Measurements from ENCODE around the gene MAP1A.
A peak's percentile ranks its signal among the peaks of the same experiment; 100 is the strongest.

MAP1A gene

GRCh38 chr15:43517354-43518196 lies at the start of gene MAP1A:
Gene MAP1A (plus strand): TSS chr15:43517608. CDS start chr15:43521474, 3,866 bp downstream.
- peak; percentile 80 for DNase-seq

DNA sequence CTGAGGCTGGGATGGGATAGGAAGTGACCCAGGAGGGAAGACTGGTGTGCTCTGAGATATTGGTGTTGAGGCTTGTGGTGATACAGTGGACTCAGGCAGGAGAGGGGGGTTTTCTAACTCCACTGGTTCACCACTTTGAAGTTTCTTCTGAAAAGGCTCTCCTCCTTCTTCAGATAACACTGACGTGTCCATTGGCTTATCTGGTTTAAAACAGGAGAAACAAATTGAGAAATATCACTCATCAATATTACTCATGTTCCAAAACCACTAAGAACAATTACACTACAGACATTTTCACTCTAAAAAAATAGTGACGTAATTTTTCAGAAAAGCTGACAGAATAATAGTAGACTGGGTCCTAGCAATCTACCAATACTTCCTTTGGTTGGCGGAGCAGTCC lies 47.5 kb upstream of the MAP1A start:
- peak; percentile 57 for DNase-seq

- no peak for DNase-seq
Measured at GRCh38 chr15:43471975-43472374, 45.4 kb upstream of the MAP1A start.

DNA sequence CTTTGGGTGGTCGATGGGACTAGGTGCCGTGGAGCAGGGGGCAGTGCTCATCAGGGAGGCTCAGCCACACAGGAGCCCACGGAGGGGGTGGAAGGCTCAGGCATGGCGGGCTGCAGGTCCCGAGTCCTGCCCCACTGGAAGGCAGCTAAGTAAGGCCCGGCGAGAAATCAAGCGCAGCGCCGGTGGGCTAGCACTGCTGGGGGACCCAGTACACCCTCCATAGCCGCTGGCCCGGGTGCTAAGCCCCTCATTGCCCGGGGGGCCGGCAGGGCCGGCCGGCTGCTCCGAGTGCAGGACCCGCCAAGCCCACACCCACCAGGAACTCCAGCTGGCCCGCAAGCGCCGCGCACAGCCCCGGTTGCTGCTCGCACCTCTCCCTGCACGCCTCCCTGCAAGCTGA lies 43.5 kb upstream of the MAP1A start:
- no peak for DNase-seq

GRCh38 chr15:43483297-43484128 lies 33.9 kb upstream of the MAP1A start:
- DNase-seq, result peak; percentile 74

- no peak for DNase-seq
Measured at GRCh38 chr15:43484455-43484854, 33.0 kb upstream of the MAP1A start.

DNA sequence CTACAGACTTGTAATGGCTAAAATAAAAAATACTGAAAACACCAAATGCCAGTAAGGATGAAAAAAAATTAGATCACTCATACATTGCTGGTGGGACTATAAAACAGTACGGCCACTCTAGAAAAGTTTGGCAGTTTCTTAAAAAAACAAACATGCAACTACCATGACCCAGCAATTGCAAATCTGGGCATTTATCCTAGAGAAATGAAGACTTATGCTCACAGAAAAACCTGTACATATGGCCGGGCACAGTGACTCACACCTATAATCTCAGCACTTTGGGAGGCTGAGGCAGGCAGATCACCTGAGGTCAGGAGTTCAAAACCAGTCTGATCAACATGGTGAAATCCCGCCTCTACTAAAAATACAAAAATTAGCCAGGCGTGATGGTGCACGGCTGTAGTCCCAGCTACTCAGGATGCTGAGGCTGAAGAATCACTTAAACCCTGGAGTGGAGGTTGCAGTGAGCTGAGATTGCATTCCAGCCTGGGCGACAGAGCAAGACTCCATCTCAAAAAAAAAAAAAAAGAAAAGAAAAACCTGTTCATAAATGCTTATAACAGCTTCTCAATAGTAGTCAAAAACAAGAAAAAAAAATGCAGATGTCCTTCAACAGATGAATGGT lies 30.0 kb upstream of the MAP1A start:
- no peak for DNase-seq

- no peak for DNase-seq
Measured at GRCh38 chr15:43488790-43489189, 28.6 kb upstream of the MAP1A start.

DNA sequence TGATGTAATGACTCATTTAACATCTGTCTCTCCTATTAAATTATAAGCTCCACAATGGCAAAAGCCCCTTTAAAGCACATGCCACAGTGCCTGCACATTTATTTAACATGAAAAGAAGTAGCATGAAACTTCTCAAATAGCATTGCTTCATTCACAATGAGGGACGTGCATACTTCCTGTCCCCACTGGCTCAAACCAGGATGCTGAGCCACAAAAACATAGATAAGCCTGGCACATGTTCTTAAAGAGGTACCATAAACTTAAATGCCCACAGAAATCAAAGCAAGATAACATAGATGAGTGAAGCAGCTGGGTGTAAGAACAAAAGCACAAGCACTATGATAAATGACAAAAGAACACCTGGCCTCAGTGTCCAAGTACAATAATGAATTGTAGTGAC lies 28.2 kb upstream of the MAP1A start:
- DNase-seq, result peak; percentile 89

DNA sequence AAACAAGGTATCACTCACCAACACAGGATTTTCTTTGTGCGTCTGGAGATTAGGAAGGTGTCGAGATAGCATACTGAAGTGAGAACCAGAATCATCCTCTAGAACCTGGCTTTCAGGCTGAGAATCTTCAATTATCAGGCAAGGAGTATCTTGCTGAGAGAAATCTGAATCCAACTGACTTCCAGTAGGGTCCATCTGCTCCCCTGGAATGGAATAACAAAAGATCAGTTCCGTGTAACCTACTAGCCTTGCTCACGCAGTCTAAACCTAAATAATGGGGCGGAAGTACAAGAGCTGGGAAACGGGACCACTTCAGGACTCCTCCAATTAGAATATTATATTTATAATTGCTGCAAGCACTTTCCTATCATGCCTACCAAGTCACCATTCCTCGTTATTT lies 25.1 kb upstream of the MAP1A start:
- no peak for DNase-seq

DNA sequence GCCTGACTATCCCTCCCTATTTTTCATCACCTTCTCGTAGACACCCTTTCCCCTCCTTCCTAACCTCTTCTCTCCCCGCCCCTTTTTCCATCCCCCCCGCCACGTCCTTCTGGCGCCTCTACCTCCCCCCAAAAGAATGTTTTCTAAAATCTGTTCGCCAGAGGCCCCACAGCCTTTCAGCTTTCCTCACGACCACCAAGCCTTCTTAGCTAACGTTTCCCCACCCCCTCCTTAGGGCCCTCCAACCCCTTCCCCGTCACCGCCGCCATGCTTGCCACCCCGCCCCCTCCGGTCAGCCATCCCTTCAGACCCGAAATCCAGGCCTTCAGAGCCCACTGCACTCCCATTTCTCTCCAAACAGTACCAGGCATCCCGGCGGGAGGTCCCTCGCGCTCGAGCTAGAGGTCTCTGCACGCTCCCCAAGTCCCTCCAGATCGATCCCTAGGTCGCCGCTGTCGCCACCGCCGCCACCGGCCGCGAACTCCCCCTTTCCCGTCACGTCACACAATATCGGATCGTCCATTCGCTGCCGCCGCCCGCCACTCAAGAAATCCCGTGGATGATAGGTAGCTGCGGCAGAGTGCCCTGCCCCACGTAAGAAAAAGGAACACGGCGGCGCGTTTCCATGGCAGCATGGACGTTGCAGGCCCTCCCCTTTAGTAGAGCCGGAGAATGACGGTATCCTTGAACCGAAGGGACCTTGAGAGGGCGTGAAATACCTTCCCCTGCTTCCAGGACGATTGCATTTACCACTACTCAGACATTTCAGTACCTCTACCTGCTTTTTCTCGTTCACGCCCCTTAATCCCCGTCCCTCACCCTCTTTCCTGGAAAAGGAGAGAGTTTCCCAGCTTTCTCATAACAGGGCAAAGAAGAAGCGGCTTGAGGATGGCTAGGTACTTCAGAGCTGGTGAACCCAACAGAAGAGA lies 24.5 kb upstream of the MAP1A start, which contains the start of gene TP53BP1:
Gene TP53BP1, minus strand, starts transcription at position 484 of the 929 bp plus-strand sequence. Its CDS starts 113 bp downstream, at position 371.
- DNase-seq, result peak; percentile 98

GRCh38 chr15:43493703-43494472 lies 23.5 kb upstream of the MAP1A start:
- no peak for DNase-seq

GRCh38 chr15:43498990-43499389 lies 18.4 kb upstream of the MAP1A start:
- DNase-seq, result no peak

DNA sequence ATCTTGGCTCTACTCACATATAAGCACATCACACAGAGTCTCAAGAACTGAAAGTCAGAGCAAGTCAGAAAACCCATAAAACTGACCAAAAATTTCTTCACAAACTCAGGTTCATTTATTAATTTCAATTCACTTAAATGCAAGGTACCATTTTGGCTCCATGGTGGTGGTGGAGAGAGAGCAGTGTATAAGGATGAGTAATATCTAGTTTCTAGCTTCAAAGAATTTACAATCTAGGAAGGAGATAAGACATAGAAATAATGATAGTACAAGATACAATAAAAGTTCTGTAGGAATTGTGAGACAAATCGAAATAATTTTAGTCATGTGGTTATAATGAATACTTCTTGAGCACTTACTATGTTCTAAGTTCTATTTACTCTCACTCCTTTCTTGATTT lies 17.8 kb upstream of the MAP1A start:
- DNase-seq, result no peak

DNA sequence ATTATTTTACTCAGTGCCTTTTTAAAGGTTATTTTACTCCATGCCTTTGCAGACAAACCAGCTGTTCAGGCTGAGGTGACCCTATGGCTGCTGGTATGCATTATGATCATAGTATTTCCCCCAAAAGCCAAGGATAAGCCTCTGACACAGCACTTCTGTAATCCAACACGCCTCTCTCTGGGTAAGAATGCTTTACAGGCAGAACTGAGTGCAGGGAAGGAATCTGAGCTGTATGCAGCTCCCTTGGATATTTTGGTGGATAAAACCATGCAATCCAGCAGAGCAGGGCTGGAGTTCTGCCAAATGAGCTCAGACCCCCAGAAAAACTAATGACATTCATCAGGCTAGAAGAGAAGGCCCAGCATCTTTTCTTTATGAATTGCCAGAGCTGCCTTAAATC lies 11.7 kb upstream of the MAP1A start:
- no peak for DNase-seq

GRCh38 chr15:43508421-43508820 lies 9.0 kb upstream of the MAP1A start:
- no peak for DNase-seq

GRCh38 chr15:43508991-43509659 lies 8.3 kb upstream of the MAP1A start:
- DNase-seq, result no peak

DNA sequence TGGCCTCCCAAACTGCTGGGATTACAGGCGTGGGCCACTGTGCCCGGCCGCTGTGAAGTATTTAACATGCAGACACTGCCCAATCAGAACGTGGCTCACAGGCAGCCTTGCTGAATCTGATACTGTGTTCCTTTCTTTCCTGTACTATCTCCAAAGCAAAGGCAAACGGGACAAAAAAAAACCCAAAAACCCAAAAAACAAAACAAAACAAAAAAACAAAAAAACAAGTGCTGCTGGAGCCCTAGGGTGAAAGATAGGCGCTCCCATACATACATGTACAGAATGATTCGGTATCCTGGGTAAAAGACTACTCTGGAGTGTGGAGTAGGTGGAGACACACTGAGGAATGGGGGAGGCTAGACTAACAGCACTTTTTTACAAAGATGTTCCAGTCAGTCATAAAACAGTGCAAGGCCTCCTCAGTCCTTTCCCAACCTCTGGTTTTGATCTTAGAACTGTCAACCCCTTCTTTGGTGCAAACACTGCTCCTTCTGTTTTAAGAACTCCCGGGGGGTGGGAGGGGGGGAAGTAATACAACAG lies 7.7 kb upstream of the MAP1A start:
- peak; percentile 38 for DNase-seq

DNA sequence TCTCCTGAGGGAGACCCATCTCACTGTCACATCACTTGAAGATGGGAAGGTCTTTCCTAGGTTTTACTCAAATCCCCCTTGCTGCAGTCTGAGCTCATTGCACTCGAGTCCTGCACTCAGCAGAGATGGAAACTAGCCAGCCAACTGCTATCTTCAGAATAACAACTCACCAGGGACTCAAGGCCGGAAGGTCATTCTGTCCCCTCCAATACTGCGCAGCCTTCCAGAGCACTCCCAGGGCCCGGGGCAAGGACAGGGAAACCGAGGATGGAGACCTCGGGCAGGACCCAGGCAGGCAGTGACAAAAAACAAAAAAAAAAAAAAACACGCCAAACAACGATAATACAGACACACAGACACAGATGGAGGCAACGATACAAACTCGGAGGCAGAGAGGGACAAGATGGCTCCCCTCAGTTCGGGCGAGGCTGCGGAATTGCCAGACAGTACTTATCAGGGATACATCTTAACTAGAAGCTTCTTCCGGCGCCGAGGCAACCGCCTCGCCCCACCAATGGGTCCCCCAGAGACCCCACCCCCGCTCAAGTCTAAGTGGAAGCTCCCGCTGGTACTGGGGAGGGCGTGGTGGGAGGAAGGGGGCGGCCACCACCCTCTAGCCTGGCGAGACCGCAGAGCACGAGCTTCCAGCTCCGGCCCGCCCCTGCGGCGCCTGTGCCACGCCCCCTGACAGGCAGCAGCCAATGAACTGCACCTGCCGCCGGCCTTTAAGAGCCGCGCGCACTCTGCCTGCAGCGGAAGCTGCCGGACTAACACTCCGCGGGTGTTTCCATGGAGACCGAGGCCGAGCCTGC lies 7.0 kb upstream of the MAP1A start:
- peak; percentile 100 for DNase-seq

Data from hematopoietic multipotent progenitor cell treated with erythropoietin and hydrocortisone succinate and interleukin-3 and kit ligand, for 4 days (in vitro differentiated cells).